Stimulated activated CD8-positive, alpha-beta memory T cell treated with anti-CD3 and anti-CD28 coated beads, Interleukin-7, amount 100 ng/mL, for 48 hours (primary cell): ENCODE measurements around the gene SSU72.
A peak's percentile ranks its signal among the peaks of the same experiment; 100 is the strongest.
"Not testable (repeated sequence)": the region's sequence is repeated elsewhere in the genome, so short reads cannot be mapped to it uniquely, and the experiment has no call there.

Experiments
- DNase-seq, 2 donors: peaks; one replicate each; pipeline ENCODE4 v3.0.0-alpha.2; 2020; ENCODE audit warnings: low read depth in 1 of 2; ENCODE audit errors: extremely low read depth in 1 of 2

SSU72 gene

GRCh38 chr1:1509465-1509850 lies 65.2 kb downstream of the SSU72 start:
- not testable (repeated sequence) for DNase-seq

GRCh38 chr1:1508775-1509464 lies 65.7 kb downstream of the SSU72 start:
- not testable (repeated sequence) for DNase-seq

- no peak for DNase-seq
These were observed 67.4 kb downstream of the SSU72 start for GRCh38 chr1:1507305-1507704.

- DNase-seq, result not testable (repeated sequence)
These were observed 68.9 kb downstream of the SSU72 start for GRCh38 chr1:1505801-1506200.

- not testable (repeated sequence) for DNase-seq
These were observed 69.3 kb downstream of the SSU72 start for GRCh38 chr1:1505366-1505798.

- peak; percentile 33 to 63 for DNase-seq
These were observed 69.8 kb downstream of the SSU72 start for GRCh38 chr1:1504777-1505365.

GRCh38 chr1:1495461-1495975 lies 79.1 kb downstream of the SSU72 start:
- DNase-seq, result not testable (repeated sequence)

- DNase-seq, result not testable (repeated sequence)
These were observed 80.4 kb downstream of the SSU72 start for GRCh38 chr1:1494311-1494710.
